Smooth muscle cell (in vitro differentiated cells): Measurements from ENCODE around the gene DPPA5. TPM values are rescaled to one million over a fixed set of nuclear protein-coding genes. Genes with fewer than 3 reads are reported as not detected.
"Not testable (repeated sequence)": the region's sequence is repeated elsewhere in the genome, so short reads cannot be mapped to it uniquely, and the experiment has no call there.

ENCODE experiments used
- DNase-seq: peaks from one replicate; lab custom pipeline; 2025; ENCODE audit not compliant: unreplicated experiment; lab: John Stamatoyannopoulos, UW
- H2AFZ ChIP-seq: fragments of 200-600 bp; sonication (generic); 2 replicates; pipeline ENCODE4 v1.6.0; 2016; ENCODE audit warnings: antibody characterized with exemption, low read depth, mild to moderate bottlenecking
- H3F3A ChIP-seq: fragments of 200-600 bp; sonication (generic); 2 replicates; pipeline ENCODE4 v1.6.0; 2017; ENCODE audit warnings: antibody characterized with exemption, low read depth
- H3K27ac ChIP-seq: fragments of 200-600 bp; sonication (generic); 2 replicates; pipeline ENCODE4 v1.5.1; 2016; ENCODE audit warnings: low read depth, mild to moderate bottlenecking
- H3K27me3 ChIP-seq: fragments of 200-600 bp; sonication (generic); 2 replicates; pipeline ENCODE4 v1.6.1; 2016; ENCODE audit warnings: low read depth, mild to moderate bottlenecking
- H3K36me3 ChIP-seq: fragments of 200-600 bp; sonication (generic); 2 replicates; pipeline ENCODE4 v1.5.1; 2016; ENCODE audit warnings: low read depth
- H3K4me1 ChIP-seq: fragments of 200-600 bp; sonication (generic); 2 replicates; pipeline ENCODE4 v1.5.1; 2016; ENCODE audit warnings: low read depth
- H3K4me2 ChIP-seq: fragments of 200-600 bp; sonication (generic); 2 replicates; pipeline ENCODE4 v1.6.0; 2016; ENCODE audit warnings: mild to moderate bottlenecking
- H3K4me3 ChIP-seq: fragments of 200-600 bp; sonication (generic); 2 replicates; pipeline ENCODE4 v1.5.1; 2016; ENCODE audit warnings: mild to moderate bottlenecking
- H3K79me2 ChIP-seq: fragments of 200-600 bp; sonication (generic); 2 replicates; pipeline ENCODE4 v1.6.0; 2016; ENCODE audit warnings: low read depth, mild to moderate bottlenecking
- H3K9ac ChIP-seq: fragments of 200-600 bp; sonication (generic); 2 replicates; pipeline ENCODE4 v1.6.0; 2016; ENCODE audit warnings: low read depth
- H3K9me3 ChIP-seq: fragments of 200-600 bp; sonication (generic); replicated peaks from 2 replicates; pipeline ENCODE4 v1.5.1; 2016; ENCODE audit warnings: low read depth
- H4K20me1 ChIP-seq: fragments of 200-600 bp; sonication (generic); 2 replicates; pipeline ENCODE4 v1.6.0; 2016; ENCODE audit warnings: low read depth
- whole genome bisulfite sequencing: methylation state at CpG from one replicate; pipeline ENCODE4 v1.1.7; 2016; ENCODE audit warnings: low lambda C conversion rate; 5-methylcytosine and 5-hydroxymethylcytosine counted together
- polyA plus RNA-seq: library from polyadenylated mRNA; unstranded; fragments of >200 nt; fragmentation: Nextera tagmentation; extraction: Ambion mirVana; gene quantifications from 2 replicates; pipeline ENCODE4 v1.2.1, GENCODE V29; 2016
- total RNA-seq: library from RNA; depleted of rRNA; stranded (reverse); fragments of >200 nt; gene quantifications from 2 replicates; pipeline ENCODE4 v1.2.3, GENCODE V29; 2014
- TF ChIP-seq, protein P1 (sequence below): fragments of 200-600 bp; sonication (generic); IDR thresholded peaks from 2 replicates; pipeline ENCODE4 v1.5.1; 2017; ENCODE audit warnings: borderline replicate concordance, mild to moderate bottlenecking, antibody characterized with exemption; ENCODE audit not compliant: insufficient read depth, poor library complexity, severe bottlenecking

The DPPA5 gene
- total and polyA plus RNA-seq, 2 experiments from 2014 or later = not detected

DNA sequence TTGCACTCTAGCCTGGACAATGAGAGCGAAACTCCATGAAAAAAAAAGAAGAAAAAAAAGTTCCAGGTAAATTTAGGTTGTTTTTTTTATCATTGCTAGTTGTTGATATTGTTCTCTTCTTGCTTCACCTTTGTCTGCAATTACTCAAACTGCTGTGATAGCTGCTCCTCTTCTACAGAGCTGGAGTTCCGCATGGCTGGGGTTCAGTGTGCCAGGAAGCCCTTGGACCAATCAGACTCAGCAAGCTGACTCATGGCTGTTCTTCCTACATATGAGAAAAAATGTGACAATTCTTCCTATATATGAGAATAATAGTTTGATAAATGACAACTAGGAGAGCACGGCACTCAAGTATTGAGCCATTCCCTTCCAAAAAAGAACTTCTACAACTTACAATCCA lies 28.4 kb downstream of the DPPA5 start:
- WGBS = 94% methylated on average over 3 of the region's 3 CpGs
- no peak overlapping the region for H3K9ac ChIP-seq
- H3K79me2 ChIP-seq = no peaks in the 10 kb centered on the region
- H3K4me1 ChIP-seq = no peaks in the 10 kb centered on the region
- H3K36me3 ChIP-seq = no peaks in the 10 kb centered on the region
- H4K20me1 ChIP-seq = no peaks in the 10 kb centered on the region
- H3F3A ChIP-seq = no peaks in the 10 kb centered on the region
- H3K27me3 ChIP-seq = no peaks in the 10 kb centered on the region
- TF ChIP-seq, protein P1, sequence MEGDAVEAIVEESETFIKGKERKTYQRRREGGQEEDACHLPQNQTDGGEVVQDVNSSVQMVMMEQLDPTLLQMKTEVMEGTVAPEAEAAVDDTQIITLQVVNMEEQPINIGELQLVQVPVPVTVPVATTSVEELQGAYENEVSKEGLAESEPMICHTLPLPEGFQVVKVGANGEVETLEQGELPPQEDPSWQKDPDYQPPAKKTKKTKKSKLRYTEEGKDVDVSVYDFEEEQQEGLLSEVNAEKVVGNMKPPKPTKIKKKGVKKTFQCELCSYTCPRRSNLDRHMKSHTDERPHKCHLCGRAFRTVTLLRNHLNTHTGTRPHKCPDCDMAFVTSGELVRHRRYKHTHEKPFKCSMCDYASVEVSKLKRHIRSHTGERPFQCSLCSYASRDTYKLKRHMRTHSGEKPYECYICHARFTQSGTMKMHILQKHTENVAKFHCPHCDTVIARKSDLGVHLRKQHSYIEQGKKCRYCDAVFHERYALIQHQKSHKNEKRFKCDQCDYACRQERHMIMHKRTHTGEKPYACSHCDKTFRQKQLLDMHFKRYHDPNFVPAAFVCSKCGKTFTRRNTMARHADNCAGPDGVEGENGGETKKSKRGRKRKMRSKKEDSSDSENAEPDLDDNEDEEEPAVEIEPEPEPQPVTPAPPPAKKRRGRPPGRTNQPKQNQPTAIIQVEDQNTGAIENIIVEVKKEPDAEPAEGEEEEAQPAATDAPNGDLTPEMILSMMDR = no peak
- H3K4me2 ChIP-seq = no peak overlapping the region
- H3K9me3 ChIP-seq = no peaks in the 10 kb centered on the region
- no peak overlapping the region for H2AFZ ChIP-seq
- DNase-seq = no peak
- no peak overlapping the region for H3K4me3 ChIP-seq
- H3K27ac ChIP-seq = no peak overlapping the region

DNA sequence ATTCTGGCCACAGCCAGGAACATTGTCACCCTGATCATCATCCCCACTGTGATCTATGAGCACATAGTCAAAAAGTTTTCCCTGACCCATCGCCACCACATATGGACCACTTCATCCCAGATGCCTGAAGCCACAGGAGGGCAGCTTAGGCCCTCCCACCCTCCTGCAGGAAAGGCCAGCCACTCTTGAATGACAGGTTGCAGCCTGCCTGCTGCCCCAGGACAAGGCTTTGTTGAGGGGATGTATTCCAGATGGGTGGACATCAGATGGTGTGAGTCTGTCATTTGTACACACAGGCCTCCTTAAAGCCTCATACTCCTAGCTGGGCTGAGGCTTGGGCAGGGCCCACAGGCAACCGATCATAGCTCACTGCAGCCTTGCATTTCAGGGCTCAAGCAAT lies 30.8 kb downstream of the DPPA5 start:
- no peak overlapping the region for H3K27ac ChIP-seq
- no peaks in the 10 kb centered on the region for H3K36me3 ChIP-seq
- TF ChIP-seq, protein P1 = no peak
- no peak overlapping the region for H3K4me3 ChIP-seq
- H3K27me3 ChIP-seq = no peaks in the 10 kb centered on the region
- no peak overlapping the region for H3K9ac ChIP-seq
- no peak overlapping the region for H2AFZ ChIP-seq
- DNase-seq = no peak
- no peaks in the 10 kb centered on the region for H4K20me1 ChIP-seq
- WGBS = 81% methylated on average over 2 of the region's 2 CpGs
- H3K79me2 ChIP-seq = no peaks in the 10 kb centered on the region
- no peak overlapping the region for H3K4me2 ChIP-seq
- no peaks in the 10 kb centered on the region for H3K9me3 ChIP-seq
- no peaks in the 10 kb centered on the region for H3F3A ChIP-seq
- H3K4me1 ChIP-seq = no peaks in the 10 kb centered on the region

DNA sequence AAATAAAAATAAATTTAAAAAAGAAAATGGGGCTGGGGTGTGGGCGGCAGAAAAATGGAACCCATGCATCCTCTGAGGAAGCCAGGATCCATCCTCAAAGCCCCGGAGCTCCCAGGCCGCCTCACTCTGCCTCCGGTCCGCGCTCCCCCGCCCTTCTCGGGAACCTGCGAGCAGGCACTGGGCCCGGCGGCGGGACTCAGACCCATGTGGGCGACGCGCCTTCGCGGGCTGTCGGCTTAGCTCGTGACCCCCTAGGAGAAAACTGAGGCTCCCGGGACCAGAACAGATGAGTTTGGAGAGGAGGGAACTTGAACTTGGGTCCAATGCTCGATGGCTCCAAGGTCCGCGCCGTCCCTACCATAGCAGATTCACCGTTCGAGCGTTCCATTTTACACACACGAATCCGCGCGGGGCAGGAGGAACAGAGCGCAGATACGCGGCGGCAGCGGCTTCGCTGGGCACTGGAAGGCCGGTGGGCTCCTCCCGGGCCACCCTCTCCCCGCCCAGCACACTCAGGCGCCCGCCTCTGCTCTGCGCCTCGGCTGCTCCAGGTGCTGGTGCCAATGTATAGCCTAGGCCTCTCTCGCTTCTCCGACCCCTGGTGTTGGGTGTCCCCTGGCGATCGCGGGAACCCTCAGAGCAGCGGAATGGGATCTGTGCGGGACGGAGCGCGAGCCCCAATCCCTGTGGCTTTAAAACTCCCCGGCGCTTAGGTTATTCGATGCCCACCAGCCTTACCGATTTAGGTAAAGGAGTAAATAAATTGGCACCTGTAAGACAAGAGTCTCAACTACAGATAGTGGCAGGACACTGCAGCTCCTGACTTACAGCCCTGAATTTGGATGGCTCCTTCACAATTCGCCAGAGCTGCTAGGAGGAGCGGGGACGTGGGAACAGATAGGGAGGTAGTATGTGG lies 39.2 kb downstream of the DPPA5 start:
- H2AFZ ChIP-seq = no peak overlapping the region
- peaks cover 4% of the 10 kb centered on the region for H3K4me1 ChIP-seq
- no peak overlapping the region for H3K4me2 ChIP-seq
- H4K20me1 ChIP-seq = no peaks in the 10 kb centered on the region
- H3K4me3 ChIP-seq = no peak overlapping the region
- 96% methylated on average over 58 of the region's 61 CpGs for WGBS
- no peak overlapping the region for H3K9ac ChIP-seq
- DNase-seq = no peak
- TF ChIP-seq, protein P1 = no peak
- H3K27ac ChIP-seq = no peak overlapping the region
- no peaks in the 10 kb centered on the region for H3K9me3 ChIP-seq
- H3K27me3 ChIP-seq = no peaks in the 10 kb centered on the region
- no peaks in the 10 kb centered on the region for H3F3A ChIP-seq
- no peaks in the 10 kb centered on the region for H3K79me2 ChIP-seq
- H3K36me3 ChIP-seq = no peaks in the 10 kb centered on the region

DNA sequence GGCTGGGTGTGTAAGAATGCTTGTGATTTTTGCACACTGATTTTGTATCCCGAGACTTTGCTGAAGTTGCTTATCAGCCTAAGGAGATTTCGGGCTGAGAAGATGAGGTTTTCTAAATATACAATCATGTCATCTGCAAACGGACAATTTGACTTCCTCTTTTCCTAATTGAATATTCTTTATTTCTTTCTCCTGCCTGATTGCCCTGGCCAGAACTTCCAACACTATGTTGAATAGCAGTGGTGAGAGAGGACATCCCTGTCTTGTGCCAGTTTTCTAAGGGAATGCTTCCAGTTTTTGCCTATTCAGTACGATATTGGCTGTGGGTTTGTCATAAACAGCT lies 43.6 kb downstream of the DPPA5 start:
- Histone ChIP-seq H3K4me2 (peak overlapping the region; percentile 94), H3K79me2 (peaks cover 26% of the 10 kb centered on the region), H3K9ac (peak overlapping the region; percentile 56), H3K27ac (peak overlapping the region; percentile 13), H2AFZ (peak overlapping the region; percentile 88), H3K4me3 (peak overlapping the region; percentile 69)
- not testable (repeated sequence) for DNase-seq, H4K20me1 ChIP-seq, H3K27me3 ChIP-seq, H3K36me3 ChIP-seq, H3F3A ChIP-seq, H3K9me3 ChIP-seq, H3K4me1 ChIP-seq
- WGBS = 35% methylated on average over 4 of the region's 4 CpGs
